Stimulated activated CD4-positive, alpha-beta T cell treated with anti-CD3 and anti-CD28 coated beads, Interleukin-12 subunit alpha, Interleukin-12 subunit beta, amount 100 ng/mL, for 48 hours (primary cell): ENCODE results near the gene ARHGEF17.
A peak's percentile ranks its signal among the peaks of the same experiment; 100 is the strongest.
"Not testable (repeated sequence)": the region's sequence is repeated elsewhere in the genome, so short reads cannot be mapped to it uniquely, and the experiment has no call there.

Experiments
- DNase-seq, 3 donors: peaks; one replicate each; pipeline ENCODE4 v3.0.0-alpha.2; 2020; ENCODE audit warnings: low read depth in 2 of 3, low spot score in 1 of 3

The ARHGEF17 gene

DNA sequence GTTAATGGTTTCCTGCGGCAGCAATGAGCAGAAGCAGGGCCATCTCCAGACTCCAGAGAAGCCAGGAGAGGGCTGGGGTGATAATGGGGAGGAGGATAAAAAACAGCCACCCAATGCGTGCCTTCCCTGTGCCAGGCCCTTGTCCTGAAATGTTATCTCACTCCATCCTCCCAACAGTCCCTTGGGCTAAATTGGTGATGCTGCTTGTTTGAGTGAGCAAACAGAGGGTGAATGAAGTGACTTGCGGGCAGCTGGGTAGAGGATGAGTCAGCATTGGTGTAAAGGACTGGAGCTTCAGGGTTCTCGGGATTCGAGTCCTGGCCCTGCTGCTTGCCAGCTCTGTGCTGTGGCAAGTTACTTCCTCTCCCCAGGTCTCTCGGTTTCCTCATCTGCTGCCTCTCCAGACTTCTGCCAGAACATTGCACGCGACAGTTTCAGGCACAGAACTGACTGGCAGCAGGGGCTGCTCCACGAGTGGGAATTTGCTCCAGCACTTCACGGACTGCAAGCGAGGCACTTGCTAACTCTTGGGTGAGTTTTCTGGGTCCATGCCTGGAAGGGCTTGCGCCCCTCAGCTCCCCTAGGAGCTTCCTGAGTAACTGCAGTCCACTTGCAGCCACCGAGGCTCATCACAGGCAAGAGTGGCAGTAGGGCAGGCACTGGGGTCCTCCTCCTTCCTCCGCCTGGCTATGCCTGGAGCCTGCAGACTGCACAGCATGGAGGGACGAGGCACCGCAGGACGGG is 36.0 kb upstream of the ARHGEF17 start, which contains the start of gene P2RY6:
Gene P2RY6 (plus strand): TSS at position 403 of the 744 bp plus-strand sequence. CDS start 24,181 bp downstream, outside the sequence.
- no peak for DNase-seq

- no peak for DNase-seq
Observed at GRCh38 chr11:73272680-73273038, 35.4 kb upstream of the ARHGEF17 start.

GRCh38 chr11:73273222-73273895 is 34.7 kb upstream of the ARHGEF17 start:
- no peak for DNase-seq

DNA sequence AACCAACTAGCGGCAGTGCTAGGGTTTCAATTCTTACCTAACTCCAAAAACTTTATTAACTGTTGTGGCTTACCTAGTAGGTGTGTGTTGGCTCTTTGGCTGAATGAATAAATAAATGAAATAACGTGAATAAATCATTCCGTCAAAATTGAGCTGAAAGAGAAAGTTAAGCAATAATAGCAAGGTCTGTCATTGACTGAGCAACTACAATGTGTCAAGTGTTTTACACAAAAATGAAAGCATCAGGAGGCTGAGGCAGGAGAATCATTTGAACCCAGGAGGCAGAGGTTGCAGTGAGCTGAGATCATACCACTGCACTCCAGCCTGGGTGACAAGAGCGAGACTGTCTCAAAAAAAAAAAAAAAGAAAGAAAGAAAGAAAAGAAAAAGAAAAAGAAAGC is 33.9 kb upstream of the ARHGEF17 start:
- not testable (repeated sequence) for DNase-seq

- DNase-seq: no peak
Observed at GRCh38 chr11:73274722-73275380, 33.2 kb upstream of the ARHGEF17 start.

DNA sequence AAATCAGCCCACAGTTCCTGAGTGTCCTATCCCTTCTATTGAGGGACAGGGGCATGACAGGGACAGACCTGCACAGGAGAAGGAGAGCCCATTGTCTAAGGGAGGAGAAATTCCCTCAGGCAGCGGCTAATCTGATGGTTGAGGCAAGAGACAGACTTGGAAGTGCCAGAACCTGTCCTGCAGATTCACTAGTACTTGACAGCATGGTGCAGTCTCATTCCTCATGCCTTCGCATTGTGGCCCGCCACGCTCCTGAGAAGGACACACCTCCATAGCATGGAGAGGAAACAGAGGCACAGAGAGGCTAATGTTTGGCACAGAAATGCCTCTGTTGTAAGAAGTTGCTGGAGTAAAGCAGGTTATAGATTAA is 32.7 kb upstream of the ARHGEF17 start:
- no peak for DNase-seq

DNA sequence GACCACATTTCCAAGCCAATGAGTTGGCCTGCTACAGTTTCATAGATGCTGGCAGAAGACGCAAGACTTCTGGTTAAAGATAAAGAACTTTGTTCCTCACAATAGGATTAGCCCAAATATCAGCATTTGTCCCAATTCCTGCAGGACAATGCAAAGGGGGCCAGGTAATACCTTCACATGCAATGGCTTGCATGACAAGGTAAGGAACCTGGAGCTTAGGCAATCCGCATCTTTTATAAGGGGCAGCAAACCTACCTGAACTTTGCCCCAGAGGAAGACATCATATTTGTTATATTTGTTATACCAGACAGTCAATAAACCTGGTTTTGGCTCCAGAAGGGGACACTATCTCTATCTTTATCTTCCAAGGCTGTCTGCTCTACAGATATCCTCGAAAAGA is 30.6 kb upstream of the ARHGEF17 start:
- DNase-seq: no peak

DNA sequence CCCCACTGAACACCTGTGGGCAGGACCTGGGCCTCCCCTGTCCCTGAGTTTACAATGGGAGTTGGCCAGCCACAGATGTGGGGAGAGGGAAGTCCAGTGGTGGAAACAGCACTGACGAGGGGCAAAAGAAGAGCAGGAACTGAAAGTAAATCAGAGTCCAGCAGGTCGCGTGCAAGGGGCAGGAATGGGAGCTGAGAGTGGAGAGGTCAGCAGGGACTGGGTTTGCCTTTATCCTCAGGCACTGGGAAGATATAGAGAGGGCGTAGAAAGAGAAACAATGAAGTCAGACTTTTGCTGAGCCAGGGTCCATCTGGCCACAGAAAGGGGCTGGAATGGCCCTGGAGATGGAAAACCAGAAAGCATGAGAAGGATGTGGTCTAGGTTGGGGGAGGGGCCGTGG is 27.4 kb upstream of the ARHGEF17 start:
- DNase-seq: no peak

DNA sequence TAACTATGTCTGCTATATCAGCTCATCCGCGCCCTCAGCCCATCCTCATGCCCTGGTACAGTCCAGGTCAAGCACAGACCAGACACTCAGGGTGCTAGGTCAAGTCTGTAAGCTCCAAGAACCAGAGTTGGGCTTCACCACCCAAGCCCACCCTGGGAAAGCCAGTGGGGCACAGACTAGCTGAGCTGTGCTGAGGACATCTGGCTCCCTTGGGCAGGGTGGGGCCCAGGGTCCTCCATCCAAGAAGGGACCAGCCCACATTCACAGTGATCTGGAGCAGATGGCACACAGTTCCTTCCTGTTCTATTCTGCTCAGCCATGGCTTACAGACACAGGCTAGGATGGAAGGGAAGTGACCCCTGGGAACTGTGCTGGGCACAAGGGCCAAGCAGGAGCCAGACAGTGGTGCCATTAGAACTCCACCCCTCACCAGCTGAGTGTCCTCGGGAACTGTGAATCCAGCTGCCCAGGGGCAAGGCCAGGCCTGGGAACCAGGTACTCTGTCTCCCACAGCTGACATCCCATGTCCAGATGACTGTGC is 26.8 kb upstream of the ARHGEF17 start:
- no peak for DNase-seq

DNA sequence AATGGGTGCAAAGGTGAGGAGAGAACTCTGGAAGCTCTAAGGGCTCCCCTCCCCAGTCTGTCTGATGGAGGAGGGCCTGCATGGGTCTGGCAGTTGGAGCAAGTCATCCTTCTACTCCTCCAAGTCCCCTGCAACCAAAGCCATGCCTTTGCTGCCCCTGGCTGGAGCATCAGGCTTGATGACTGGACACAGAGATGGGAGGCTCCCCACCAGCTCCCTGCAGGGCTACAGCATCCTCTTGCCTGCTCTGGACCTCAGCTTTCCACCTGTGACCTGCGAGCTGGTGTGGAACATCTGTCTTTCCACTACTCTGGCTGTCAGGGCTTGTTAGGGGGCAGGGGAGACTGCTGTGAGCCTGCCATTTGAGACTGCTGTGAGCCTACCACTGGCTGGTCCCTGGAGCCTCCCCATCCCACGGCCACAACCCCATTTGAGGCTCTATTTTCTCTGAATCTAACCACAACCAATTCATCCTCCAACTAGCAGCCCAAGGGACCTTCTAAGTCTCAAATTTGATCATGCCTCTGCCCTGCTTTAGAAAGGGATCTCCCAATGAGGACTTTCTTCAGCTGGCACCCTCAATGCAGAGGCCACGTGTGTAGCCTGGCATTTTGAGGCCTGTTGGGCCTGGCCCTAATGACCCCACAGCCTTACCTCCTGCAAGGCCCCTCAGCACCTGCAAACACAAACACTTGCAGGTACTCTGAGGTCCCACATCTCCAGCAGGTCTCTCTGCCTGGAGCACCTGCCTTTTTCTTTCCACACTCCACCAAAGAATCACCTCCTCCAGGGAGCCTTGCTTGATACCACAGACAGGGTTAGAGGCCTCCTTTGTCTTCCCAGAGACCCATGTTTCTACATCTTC is 26.0 kb upstream of the ARHGEF17 start:
- no peak for DNase-seq

- no peak for DNase-seq
Observed at GRCh38 chr11:73283276-73284000, 24.6 kb upstream of the ARHGEF17 start.

GRCh38 chr11:73284106-73284505 is 24.0 kb upstream of the ARHGEF17 start:
- no peak for DNase-seq

DNA sequence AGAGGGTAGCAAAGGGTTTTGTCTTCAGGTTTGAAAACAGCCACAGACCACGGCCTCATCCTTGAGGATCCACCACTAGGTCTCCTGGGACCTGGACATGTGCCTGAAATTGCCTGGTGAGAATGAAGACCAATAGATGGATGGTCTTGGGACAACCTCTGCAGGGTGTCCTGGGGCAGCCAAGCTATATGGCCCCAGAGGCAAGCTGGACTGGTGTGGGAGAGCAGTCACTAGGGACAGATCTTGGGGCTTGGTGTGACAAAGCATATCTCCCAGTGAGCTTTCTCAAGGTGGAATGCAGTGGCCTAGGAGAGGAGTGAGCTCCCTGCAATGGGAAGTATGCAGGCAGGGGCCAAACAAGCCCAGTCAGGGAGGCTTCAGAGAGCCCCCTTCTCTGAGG is 22.4 kb upstream of the ARHGEF17 start:
- no peak for DNase-seq

- DNase-seq: no peak
Observed at GRCh38 chr11:73286240-73286810, 21.8 kb upstream of the ARHGEF17 start.

- DNase-seq: no peak
Observed at GRCh38 chr11:73287400-73288101, 20.5 kb upstream of the ARHGEF17 start.

GRCh38 chr11:73288192-73288872 is 19.7 kb upstream of the ARHGEF17 start:
- DNase-seq: no peak

- DNase-seq: peak; percentile 21 to 30 (median 28)
Observed at GRCh38 chr11:73288873-73289707, 19.0 kb upstream of the ARHGEF17 start.

DNA sequence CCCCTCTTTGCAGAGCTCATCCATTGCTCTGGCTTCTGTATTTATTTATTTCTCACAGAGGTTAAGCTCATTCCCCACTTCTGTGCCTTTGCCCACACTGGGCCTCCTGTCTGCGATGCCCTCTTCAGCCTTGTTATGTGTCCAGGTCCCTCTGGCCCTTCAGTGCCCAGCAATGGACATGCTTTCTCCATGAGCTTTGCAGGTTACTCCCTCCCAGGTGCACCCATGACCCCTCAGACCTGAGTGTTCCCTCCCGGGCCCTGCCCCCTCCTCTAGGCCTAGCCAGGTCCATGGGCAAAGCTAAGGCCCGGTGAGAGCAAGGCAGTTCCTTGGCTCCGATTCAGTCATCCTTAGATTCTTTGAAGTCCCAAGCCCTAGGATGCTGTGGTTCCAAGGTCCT is 17.5 kb upstream of the ARHGEF17 start:
- no peak for DNase-seq
